HG03521 (cell line): Measurements from ENCODE around the gene PIGZ.

Source experiments
- ATAC-seq: cut with Tn5 transposase; IDR thresholded peaks from one replicate; pipeline ENCODE4 v1.9.1; 2021; ENCODE audit warnings: mild to moderate bottlenecking, moderate library complexity; ENCODE audit not compliant: unreplicated experiment

Gene PIGZ, protein sequence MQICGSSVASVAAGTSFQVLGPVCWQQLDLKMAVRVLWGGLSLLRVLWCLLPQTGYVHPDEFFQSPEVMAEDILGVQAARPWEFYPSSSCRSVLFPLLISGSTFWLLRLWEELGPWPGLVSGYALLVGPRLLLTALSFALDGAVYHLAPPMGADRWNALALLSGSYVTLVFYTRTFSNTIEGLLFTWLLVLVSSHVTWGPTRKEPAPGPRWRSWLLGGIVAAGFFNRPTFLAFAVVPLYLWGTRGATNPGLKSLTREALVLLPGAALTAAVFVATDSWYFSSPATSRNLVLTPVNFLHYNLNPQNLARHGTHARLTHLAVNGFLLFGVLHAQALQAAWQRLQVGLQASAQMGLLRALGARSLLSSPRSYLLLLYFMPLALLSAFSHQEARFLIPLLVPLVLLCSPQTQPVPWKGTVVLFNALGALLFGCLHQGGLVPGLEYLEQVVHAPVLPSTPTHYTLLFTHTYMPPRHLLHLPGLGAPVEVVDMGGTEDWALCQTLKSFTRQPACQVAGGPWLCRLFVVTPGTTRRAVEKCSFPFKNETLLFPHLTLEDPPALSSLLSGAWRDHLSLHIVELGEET

DNA sequence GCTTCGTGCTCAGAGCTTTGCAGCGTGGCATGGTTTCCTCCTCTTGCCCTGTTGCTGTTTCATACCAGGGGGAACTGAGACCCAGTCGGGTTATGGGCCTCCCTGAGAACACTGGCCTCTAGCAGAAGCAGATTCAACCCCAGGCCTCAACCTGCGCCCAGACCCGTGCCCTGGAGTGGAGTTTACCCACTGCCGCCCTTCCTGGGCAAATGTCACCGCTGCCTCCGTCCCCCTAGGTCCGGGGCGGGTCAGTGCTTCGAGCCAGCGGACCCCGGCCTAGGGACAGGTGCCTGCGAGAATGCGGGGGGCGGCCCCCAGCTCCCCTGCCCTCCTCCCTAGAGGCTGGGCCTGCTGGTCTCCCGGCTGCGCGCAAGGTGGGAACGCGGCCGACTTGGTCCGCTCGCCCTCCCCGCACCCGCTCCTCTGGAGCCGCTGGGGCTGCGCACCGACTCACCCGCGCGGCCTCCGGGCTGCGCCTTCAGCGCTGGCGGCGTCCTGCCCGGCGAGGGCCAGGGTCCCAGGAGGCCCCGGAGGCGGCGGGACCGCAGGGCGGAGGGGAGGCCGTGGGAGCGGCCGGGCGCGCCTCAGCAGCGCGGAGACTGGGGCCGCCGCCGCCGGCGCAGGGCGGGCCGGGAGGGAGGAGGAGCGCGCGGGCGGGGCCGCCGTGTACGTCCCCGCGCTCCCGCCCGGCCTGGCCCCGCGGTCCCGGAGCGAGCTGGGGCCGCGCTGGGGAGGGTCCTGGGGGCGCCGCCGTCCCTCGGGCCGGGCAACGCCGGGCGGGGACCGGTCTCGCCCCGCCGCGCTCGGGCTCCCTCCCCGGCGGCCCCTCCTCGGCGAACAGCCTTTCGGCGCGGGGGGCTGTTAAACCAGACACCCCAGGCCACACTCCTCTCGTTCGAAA lies at the start of gene PIGZ:
TSS of gene PIGZ (minus strand) at position 601 of the 901 bp plus-strand sequence. CDS start 16,802 bp downstream, outside the sequence.
- peak; percentile 37 for ATAC-seq

DNA sequence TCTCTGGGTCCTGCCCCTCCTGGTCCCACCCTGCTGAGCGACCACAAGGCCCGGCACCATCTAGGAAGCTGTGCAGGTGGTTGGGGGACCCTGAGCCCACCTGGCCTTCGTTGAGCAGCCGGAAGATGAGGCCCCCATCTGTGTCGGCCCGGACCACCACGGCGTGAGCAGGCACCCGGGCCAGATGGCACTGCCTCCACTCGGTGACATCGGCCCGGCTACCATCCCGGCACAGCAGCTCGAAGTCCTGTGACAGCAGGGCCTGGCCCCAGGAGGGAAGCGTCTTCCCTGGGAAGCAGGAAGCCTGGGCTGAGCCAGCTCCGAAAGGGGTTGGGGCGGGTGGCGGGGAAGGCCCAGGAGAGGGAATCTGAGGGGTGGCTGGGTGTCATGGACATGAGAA lies 48.4 kb upstream of the PIGZ start:
- no peak for ATAC-seq

DNA sequence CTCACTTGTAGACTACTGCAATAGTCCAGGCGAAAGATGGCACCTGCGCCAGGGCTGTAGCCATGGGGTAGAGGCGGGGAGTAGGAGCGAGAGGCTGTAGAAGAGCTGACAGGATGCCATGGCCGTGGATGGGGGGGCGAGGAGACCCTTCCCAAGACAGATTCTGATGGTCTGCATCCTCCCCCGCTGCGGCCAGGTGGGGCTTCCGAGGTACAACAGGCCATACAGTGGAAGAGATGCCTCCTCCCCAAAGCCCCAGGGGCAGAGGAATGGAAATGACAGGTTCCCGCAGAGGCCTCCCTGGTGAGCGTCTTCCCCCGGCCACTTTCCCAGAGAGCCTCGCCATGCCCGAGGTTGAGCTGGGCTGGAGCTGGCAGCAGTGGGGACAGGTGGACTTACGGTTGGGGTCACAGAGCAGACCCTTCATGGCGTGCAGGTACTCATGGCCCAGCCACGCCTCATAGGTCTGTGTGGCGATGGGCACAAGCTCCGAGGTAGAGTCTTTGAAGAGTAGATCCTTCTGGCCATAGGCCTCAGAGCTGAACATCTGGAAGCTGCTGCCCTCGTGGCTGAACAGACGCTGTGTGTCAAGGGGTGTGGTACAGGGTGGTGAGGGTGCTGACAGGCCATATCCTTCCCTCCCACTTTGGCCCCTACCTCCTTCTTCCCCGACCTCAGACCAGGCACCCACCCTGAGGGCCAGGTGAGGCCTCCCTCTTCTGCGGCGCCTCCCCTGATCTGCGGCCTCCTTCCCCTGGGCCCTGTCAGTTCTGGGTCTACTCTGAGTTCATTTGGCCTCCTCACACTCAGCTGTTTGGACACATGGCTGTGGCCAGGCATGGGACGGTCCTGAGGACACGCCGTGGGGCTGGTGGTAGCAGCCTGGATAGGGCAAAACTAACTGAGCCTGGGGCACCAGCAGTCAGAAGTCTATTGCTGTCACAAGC lies 47.4 kb upstream of the PIGZ start:
- no peak for ATAC-seq

DNA sequence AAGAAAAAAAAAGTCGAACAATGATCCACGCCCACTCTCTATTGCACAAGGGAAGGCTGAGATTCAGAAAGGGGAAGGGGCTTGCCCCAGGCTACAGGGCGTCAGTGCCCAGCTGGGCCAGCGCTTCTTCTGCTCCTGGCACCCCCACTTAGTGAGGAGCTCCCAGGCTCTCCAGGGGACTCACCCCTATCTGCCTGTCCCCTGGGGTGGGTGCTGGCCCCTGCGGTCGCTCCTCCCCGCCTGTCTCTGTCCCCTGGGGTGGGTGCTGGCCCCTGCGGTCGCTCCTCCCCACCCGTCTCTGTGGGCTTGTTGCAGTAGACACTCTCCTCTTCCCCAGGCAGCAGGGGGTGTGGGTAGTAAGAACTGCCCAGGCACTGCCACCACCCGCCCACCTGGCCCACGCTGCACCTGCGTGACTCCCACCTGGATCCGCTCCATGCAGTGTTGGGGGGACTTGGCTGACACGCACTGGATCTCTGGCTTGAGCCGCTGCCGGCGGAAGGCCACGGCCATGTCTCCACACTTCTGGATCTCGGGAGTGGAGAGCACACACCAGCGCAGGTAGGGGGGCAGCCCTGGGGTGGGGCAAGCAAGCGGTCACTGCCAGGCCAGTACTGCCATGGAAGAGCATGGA lies 46.4 kb upstream of the PIGZ start:
- ATAC-seq = no peak

DNA sequence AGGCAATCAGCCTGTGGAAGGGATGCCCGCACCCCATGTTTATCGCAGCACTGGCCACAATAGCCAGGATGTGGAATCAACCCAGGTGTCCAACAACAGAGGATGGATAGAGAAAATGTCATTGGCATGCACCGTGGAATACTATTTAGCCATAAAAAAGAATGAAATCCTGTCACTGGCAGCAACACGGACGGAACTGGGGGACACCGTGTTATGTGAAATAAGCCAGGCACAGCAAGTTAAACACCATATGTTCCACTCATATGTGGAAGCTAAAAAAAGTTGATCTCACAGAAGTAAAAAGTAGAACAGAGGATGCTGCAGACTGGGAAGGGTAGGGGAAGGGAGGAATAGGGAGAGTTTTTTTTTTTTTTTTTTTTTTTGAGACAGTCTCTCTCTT lies 45.4 kb upstream of the PIGZ start:
- no peak for ATAC-seq

DNA sequence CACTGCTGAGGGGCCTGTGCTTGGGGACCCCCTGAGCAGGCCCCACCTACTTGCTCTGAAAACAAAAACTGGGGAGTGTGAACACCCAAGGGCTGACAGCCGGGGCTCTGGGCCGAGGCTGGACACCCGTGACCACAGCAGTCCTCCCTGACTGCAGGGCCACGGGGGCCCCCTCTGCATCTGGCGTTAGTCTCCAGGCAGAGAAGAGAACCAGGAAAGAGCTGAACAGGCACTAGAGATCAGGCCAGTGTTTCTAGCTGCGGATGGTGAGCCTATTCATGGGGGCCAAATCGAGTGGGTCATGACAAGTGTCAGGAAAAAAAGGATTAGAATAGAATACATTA lies 43.9 kb upstream of the PIGZ start:
- ATAC-seq = no peak

DNA sequence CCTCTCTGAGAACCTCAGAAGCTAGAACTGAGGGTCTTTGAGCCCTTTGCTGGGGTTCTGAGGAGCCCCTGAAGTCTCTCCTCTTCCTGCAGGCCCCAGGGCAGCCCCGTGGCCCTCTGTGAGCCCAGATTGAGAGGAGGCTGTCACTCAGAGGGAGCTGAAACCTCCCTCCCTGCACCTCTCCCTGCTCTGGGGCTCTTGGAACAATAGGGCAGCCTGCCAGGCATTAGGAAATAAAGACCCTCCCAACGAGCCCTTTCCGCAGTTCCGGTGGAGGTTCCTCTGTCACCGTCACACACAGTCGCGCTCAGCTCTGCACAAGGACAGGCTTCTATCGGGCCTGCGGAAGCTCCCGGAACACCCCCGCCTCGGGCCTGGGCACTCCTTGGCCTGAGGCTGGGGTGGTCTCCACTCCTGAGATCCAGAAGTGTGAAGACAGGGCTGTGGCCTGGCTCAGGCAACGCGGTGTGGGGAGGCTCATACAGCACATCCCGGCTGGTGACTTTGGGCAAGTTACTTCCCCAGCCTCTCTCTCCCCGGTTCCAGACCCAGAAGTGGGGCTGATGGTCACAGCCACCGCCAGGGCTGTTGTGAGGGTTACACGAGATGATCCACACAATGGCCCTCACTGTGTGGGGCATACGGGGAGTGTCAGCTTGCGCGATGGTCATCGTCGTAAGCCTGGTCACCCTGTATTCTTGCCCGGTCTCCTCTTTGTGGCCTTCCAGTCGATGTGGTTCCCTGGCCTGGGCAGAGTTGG lies 43.3 kb upstream of the PIGZ start:
- no peak for ATAC-seq

DNA sequence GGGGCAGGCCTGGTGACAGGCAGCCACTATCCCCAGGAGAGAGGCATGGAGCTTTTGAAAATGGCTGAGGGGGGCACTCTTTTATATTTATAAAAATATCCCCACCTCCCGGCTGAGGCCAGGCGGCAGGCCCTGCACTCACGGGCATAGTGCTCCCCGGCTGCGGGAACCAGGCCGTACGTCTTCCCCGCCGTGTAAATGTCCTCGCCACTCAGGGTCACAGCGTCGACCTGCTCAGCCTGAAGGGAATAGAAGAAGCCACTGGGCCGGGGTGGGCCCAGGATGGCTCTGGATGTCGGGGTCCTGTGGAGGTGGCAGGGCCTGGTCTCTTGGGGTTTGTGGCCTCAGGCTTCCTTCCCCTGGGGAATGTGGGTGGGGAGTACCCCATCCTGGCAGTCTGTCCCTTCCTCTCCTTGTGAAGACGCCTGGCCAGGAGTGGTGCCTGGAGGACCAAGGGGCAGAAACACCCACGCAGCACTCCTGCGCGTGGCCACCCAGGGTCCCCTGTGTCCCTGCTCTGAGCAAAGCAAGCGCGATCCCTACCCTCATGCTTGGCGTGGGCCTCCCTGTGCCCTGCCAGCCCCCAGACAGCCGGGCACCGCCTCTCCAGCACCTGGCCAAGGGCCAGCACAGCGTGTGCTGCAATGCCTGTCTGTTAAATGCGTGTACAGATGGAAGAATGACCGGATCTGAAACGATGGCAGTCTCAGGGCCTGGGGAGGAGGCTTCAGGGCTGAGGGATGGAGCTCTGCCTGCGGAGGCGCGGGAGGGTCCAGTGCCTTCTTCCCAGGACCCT lies 42.1 kb upstream of the PIGZ start:
- no peak for ATAC-seq

DNA sequence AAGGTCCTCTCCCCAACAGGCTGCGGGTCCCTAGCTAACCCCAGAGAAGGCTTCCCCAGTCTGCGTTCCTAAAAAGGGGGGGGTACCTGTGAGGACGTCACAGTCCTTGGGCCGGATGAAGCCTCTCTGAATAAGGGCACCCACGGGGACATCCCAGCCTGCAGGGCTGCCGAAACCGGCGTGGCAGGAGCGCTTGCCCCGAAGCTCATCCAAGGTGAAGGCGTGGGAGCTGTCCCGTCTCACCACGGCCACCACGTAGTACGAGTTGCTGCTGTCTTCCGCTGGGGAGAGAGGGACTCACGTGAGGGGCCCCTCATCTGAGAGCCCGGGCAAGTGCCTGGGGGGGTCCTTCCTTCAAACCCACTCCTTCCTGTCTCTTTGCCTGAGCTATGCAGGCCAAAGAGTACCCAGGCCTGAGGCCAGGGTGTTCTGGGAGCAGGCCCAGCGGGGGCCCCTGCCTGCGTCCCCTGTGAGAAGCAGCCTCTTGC lies 40.9 kb upstream of the PIGZ start:
- ATAC-seq = no peak

DNA sequence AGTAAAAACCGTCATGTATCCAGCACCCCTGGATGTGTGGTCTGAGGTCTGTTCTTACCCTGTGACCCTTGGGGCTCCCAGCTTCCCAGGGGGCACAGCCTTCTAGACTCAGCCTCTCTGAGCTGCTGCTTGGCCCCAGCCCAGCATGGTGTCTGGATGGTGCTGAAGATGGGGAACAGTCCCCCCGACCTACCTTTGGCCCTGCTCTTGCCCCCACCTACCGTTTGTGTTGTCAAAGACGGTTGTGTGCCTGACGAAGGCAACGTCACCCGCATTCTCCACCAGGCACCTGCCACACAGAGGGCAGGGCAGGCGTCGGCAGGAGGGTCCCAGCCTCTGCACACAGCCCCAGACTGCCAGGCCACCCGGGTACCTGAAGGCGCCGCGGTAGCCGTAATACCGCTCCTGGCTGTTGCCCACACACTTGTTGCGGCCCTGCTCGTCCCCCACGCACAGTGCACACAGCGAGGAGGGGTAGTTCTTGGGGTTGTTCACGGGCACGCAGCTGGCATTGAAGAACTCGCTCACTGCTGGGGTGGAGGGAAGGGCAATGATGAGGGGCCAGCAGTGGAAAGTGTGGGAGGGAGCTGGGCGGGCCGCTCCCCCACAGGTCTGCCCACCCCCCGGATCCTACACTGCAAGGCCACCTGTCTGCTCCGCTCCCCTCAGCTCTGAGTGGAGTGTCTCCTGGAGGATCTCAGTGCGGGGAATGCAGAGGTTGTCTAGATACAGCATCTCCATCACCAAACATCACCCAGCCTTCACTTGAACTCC lies 40.0 kb upstream of the PIGZ start:
- ATAC-seq = no peak

DNA sequence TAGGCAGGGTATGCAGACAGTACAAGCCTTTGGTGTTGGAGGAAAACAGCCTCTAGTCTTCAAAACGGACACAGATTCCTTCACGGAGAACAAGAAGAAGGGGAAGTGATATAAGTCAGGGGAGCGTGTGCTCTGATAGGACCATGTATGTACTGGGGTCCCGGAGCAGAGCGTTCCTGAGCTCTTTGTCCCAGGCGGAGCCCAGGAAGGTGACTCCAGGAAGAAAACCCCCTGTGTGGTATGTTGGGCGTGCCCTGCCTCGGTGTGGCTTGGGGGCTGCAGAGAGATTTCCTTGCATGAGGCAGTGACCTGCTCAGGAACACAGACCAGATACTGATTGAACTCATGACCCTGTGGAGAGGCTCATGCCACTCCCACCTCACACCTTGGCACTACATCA lies 39.3 kb upstream of the PIGZ start:
- no peak for ATAC-seq

DNA sequence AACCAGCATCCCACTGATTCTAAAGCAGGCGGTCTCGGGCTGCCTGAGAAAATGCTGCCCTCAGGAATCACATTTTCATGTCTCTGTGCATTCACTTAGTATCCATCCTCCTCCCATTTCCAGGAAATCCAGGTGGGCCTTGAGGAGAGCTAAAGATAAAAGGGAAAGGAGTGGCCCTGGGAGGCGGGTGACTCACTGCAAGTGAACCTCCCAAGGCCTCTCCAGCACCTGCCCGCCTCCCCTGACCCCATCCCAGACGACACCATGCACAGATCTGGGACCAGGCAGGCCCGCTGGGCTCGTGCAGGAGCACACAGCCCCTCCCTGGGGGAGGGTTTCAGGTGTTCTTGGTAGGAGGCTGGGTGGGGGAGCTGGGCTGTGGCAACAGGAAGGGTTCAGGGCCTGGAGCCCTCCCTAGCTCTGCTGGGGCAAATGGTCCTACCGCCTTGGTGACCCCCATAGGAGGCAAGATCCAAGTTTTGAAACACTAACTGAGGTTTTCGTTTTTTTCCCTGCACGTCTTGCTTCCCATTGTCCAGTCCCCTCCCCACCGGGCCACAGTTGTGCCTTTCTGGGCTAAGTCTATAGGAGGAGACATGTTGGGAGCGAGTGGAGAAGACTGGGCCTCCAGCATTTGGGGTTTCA lies 38.8 kb upstream of the PIGZ start:
- ATAC-seq = no peak

DNA sequence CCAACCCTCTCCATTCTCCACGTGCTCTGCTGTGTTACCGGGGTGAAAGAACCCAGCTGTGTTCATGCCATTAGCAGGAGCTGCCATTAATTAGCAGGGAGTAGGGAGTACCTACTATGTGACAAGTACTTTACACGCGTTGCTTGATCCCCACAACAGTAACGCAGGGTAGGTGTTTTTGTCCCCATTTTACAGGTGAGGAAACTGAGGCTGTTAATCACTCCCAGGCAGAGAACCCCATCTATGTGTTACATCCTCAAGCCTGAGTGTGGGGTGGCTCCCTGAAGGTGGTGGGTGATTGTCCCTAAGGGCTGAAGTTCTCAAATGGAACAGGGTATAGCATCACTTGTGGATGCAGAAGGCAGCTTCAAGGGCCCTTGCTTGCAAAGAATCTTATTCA lies 38.2 kb upstream of the PIGZ start:
- no peak for ATAC-seq

DNA sequence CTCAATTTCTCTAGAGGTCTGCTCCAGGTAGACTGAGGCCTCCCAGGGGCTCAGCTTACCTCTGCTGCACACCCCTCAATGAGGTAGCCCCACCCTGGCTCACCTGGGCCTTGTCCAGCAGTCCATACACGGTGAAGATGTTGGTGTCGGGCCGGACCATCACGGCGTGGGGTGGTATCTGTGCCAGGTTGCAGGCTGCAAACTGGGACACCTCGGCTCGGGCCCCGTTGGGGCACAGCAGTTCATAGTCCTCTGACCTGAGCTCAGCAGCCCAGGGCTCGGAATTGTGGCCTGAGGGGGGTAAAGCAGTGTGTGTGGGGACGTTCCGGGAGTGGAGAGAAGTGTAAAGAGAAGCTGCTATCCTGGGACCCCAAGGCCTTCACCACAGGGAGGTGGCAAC lies 37.8 kb upstream of the PIGZ start:
- no peak for ATAC-seq

DNA sequence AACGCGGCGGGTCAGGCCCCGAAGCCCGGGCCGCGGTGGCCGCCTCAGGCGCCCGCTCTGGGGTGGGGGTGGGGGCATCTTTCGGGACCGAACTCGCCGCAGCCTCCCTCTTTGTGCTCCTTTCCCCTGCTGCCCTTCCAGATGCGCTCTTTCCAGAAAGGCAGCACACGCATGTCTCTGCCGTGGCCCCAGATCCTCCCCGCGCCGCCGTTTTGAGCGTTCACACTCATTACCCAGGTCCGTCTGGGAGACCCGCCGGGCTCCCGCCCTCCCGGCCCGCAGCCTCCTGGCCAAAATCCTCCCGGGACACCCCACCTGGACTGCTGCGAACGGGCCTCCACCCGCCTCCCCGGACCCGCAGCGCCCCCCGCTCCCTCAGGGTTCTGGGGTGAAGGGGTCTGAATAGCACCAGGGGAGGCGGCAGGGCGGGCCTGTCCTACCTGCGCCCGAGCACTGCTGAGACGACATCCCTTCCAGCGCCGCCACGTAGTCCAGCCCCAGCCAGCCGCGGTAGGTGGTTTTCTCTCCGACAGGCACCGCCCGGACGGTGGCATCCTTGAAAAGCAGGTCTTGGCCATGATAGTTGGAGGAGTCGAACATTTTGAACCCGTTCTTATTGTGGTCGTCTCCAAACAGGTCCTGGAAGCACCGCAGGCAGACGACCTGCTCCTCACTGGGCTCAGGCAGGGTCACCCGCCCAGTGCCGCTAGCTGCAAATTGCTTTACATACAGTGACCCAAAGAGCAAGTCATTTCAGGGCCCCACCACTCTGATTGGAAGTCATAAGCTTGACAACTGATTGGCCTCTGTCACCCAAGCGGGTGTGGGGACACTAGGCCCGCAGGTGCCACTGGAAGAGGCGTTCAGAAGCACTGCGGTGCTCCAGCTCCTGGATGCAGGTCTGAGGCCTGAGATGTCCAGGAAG lies 35.1 kb upstream of the PIGZ start:
- ATAC-seq = peak; percentile 9
